HT1080 (cell line): ENCODE results near the gene MBOAT7. TPM values are rescaled to one million over a fixed set of nuclear protein-coding genes. Genes with fewer than 3 reads are reported as not detected.
"Not testable (repeated sequence)": the region's sequence is repeated elsewhere in the genome, so short reads cannot be mapped to it uniquely, and the experiment has no call there.

Experiments used
- DNase-seq: peaks from one replicate; pipeline ENCODE4 v3.0.0-alpha.2; 2015; ENCODE audit warnings: low read depth
- total RNA-seq: library from RNA; depleted of rRNA; stranded (reverse); fragments of >200 nt; shearing (Covaris generic); gene quantifications from 2 replicates; pipeline ENCODE4 v1.2.3, GENCODE V29; 2014

The MBOAT7 gene
- total RNA-seq, 1 experiment from 2014 or later = 104 TPM

DNA sequence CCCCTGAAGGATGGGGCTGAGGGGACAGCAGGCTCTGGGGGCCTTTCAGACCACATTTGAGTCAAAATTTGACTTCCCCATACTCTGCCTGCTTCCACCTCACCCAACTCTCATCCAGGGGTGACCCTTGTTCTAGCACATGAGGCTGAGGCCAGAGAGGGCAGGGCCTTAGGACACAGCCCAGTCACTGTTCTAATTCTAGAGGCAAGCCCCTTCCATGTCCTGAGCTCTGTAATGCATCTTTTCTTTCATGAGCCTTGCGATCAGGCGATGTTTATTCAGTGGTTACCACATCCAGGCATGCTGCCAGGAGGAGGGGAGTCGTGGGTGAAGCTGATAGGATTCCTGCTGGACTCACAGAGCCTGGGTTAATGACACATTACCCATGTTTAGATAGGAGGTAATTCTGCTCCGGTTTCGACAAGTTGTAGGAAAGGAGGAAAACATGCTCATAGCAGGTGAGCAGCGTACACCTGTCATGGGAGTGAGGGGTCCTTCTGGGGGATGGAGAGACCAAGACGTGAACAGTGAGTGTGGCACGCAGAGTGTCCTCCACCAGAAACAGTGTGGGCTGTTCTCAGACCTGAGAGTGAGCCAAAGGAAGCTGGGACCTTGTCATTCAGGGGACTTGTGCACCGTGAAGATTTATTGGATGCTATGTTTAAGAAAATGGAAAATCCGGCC, 20.6 kb upstream of the MBOAT7 start:
- peak; percentile 96 for DNase-seq

- DNase-seq = no peak
Measured at GRCh38 chr19:54209058-54209810, 19.9 kb upstream of the MBOAT7 start.

DNA sequence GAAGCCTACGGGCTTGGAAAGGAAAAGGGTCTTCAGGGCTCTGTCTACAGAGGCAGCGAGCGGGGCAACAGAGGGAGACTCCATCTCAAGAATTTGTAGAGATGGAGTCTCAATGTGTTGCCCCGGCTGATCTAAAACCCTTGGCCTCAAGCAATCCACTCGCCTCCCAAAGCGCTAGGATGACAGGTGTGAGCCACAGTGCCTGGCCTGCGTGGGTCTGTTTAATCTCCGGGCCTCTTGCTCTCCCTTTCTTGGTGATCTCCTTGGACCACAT, 19.3 kb upstream of the MBOAT7 start:
- DNase-seq = peak; percentile 43

GRCh38 chr19:54207983-54208783, 18.8 kb upstream of the MBOAT7 start:
- DNase-seq = peak; percentile 70

DNA sequence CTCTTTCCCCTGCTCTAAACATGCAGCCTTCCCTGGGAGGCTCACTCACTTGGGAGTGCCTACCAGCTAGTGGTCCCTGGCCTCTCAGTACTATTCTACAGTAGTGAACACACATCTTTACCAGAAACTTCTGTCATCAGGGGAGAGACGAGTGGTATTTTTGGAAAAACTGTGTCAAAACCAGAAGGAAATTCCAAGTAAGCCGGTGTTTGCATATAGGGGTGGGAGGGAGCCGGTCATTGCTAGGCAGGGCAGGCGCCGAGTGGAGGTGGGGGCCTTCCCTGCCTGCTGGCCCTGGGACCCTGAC, 18.2 kb upstream of the MBOAT7 start:
- DNase-seq = no peak

GRCh38 chr19:54207193-54207592, 17.8 kb upstream of the MBOAT7 start:
- not testable (repeated sequence) for DNase-seq

- no peak for DNase-seq
Measured at GRCh38 chr19:54206831-54207177, 17.4 kb upstream of the MBOAT7 start.

DNA sequence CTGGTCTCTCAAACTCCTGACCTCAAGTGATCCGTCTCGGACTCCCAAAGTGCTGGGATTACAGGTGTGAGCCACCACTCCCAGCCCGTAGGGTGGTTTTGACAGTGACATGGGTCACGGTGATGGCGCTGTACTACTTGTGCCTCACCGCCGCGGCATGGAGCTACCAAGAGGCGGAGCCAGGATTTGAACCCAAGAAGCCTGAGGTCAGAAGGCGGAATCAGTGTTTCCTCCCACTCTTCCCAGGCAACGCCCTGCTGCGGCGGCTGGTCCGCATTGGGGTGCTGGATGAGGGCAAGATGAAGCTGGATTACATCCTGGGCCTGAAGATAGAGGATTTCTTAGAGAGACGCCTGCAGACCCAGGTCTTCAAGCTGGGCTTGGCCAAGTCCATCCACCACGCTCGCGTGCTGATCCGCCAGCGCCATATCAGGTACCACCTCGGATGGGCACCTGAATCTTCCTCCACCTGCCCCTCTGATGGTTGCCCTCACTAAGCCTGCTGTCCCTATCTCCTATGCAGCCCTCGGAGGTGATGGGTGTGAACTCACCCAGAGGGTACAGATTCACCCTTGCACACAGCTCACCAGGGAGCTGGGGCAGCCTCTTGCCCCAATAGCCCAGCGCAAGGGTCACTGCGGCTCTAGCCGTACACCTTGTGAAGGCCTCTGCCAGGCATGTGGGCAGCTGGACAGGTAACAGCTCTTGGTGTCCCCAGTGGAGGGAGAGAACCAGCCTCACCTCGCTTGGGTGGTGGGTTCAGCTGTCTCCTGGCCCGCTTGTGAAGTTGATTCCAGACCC, 16.9 kb upstream of the MBOAT7 start:
- no peak for DNase-seq

- DNase-seq = no peak
Measured at GRCh38 chr19:54204767-54205468, 15.5 kb upstream of the MBOAT7 start.

- no peak for DNase-seq
Measured at GRCh38 chr19:54203151-54203611, 13.8 kb upstream of the MBOAT7 start.

- DNase-seq = no peak
Measured at GRCh38 chr19:54201980-54202379, 12.6 kb upstream of the MBOAT7 start.

GRCh38 chr19:54201172-54201701, 11.9 kb upstream of the MBOAT7 start:
- no peak for DNase-seq

GRCh38 chr19:54199401-54199800, 10.0 kb upstream of the MBOAT7 start:
- no peak for DNase-seq

GRCh38 chr19:54197121-54197520, 7.7 kb upstream of the MBOAT7 start:
- DNase-seq = no peak

- DNase-seq = no peak
Measured at GRCh38 chr19:54196536-54196935, 7.2 kb upstream of the MBOAT7 start.

GRCh38 chr19:54194463-54194862, 5.1 kb upstream of the MBOAT7 start:
- not testable (repeated sequence) for DNase-seq

GRCh38 chr19:54193011-54193410, 3.6 kb upstream of the MBOAT7 start:
- no peak for DNase-seq

GRCh38 chr19:54191811-54192453, 2.6 kb upstream of the MBOAT7 start:
- DNase-seq = no peak

GRCh38 chr19:54191011-54191810, 1.8 kb upstream of the MBOAT7 start, which contains the start of gene TSEN34:
Gene TSEN34 (plus strand): TSS chr19:54191308. CDS start chr19:54191365, 57 bp downstream.
- no peak for DNase-seq
